WI38 (cell line): ENCODE measurements around the gene CDH12.

Experiments used
- H3K4me3 ChIP-seq: 2 replicates; pipeline ENCODE4 v1.5.1; 2011; ENCODE audit warnings: low read depth, mild to moderate bottlenecking, control low read depth, low read length
- CTCF ChIP-seq: IDR thresholded peaks from 2 replicates; pipeline ENCODE4 v1.5.1; 2012; ENCODE audit warnings: low read depth, mild to moderate bottlenecking, control low read depth, low read length

CDH12 gene

GRCh38 chr5:22663134-22663533 is 190.0 kb downstream of the CDH12 start:
- TF ChIP-seq CTCF: no peak
- H3K4me3 ChIP-seq: no peak overlapping the region

- TF ChIP-seq CTCF: no peak
- H3K4me3 ChIP-seq: no peak overlapping the region
Measured at GRCh38 chr5:22662391-22662790, 190.8 kb downstream of the CDH12 start.

- no peak for TF ChIP-seq CTCF
Measured at GRCh38 chr5:22651355-22651754, 201.8 kb downstream of the CDH12 start.

GRCh38 chr5:22650511-22650910 is 202.6 kb downstream of the CDH12 start:
- no peak for TF ChIP-seq CTCF
- no peak overlapping the region for H3K4me3 ChIP-seq

More at GRCh38 chr5:22651355-22651754, 201.8 kb downstream of the CDH12 start:
- no peak overlapping the region for H3K4me3 ChIP-seq

GRCh38 chr5:22649074-22649473 is 204.1 kb downstream of the CDH12 start:
- H3K4me3 ChIP-seq: no peak overlapping the region
- TF ChIP-seq CTCF: no peak

- no peak overlapping the region for H3K4me3 ChIP-seq
- no peak for TF ChIP-seq CTCF
Measured at GRCh38 chr5:22644859-22645258, 208.3 kb downstream of the CDH12 start.

- TF ChIP-seq CTCF: no peak
- H3K4me3 ChIP-seq: no peak overlapping the region
Measured at GRCh38 chr5:22643356-22643755, 209.8 kb downstream of the CDH12 start.
